NCI-H2227 (cell line): ENCODE measurements around the gene XKR7.
A peak's percentile ranks its signal among the peaks of the same experiment; 100 is the strongest.
"Not testable (repeated sequence)": the region's sequence is repeated elsewhere in the genome, so short reads cannot be mapped to it uniquely, and the experiment has no call there.

ENCODE experiments used
- DNase-seq: peaks from one replicate; lab custom pipeline; 2025; ENCODE audit not compliant: unreplicated experiment; lab: John Stamatoyannopoulos, UW

Gene XKR7, protein sequence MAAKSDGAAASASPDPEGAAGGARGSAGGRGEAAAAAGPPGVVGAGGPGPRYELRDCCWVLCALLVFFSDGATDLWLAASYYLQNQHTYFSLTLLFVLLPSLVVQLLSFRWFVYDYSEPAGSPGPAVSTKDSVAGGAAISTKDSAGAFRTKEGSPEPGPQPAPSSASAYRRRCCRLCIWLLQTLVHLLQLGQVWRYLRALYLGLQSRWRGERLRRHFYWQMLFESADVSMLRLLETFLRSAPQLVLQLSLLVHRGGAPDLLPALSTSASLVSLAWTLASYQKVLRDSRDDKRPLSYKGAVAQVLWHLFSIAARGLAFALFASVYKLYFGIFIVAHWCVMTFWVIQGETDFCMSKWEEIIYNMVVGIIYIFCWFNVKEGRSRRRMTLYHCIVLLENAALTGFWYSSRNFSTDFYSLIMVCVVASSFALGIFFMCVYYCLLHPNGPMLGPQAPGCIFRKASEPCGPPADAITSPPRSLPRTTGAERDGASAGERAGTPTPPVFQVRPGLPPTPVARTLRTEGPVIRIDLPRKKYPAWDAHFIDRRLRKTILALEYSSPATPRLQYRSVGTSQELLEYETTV

DNA sequence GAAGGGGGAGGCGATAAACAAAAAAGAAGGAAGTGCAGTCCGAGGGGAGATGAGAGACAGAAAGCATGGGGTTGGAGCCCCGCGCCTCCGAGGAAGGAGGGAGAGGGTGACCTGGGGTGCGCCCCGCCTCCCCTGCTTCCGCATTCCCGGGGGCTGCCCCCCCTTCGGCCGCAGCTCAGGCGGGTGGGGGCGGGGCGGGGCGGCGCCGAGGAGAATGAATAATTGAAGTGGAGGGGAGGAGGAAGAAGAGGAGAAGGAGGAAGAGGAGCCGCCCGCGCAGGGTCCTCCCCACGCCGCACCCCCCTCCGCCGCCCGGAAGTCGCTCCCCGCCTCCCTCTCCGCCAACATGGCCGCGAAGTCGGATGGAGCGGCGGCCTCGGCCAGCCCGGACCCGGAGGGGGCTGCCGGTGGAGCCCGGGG, at the start of gene XKR7:
Gene XKR7, plus strand, starts transcription at position 322 of the 420 bp plus-strand sequence. Its CDS starts 25 bp downstream, at position 347.
- DNase-seq = peak; percentile 69

GRCh38 chr20:31918466-31919105, 49.4 kb upstream of the XKR7 start:
- no peak for DNase-seq

- DNase-seq = no peak
Observed at GRCh38 chr20:31919410-31920155, 48.4 kb upstream of the XKR7 start.

DNA sequence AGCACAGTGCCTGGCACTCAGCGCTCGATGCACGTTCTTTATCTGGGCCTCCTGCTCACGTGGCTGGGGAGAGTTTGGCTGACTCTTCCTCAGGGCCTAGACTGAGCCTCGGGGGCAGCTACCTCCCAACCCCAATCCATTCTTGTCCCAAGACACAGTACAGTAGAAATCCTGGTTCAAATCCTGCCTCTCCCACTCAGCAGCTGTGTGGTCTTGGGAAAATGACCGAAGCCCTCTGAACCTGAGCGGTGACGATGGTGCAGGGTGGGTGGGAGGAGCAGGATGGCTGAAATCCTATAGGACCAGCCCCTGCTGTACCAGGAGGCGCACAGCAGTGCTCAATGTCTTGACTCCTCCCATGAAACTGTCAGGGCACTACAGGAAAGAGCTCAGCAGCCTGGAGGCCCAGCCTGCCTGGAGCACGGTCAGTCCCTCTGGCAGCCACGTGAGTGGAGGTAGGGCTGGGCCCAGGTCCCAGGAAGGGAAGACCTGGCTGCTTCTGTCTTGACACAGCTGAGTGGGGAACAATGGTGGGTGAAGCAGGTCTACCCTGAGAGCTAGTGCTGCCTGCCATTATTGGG, 47.6 kb upstream of the XKR7 start:
- DNase-seq = no peak

DNA sequence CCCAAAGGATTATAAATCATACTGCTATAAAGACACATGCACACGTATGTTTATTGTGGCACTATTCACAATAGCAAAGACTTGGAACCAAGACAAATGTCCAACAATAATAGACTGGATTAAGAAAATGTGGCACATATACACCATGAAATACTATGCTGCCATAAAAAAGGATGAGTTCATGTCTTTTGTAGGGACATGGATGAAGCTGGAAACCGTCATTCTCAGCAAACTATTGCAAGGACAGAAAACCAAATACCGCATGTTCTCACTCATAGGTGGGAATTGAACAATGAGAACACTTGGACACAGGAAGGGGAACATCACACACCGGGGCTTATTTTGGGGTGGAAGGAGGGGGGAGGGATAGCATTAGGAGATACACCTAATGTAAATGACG, 46.5 kb upstream of the XKR7 start:
- DNase-seq = not testable (repeated sequence)

DNA sequence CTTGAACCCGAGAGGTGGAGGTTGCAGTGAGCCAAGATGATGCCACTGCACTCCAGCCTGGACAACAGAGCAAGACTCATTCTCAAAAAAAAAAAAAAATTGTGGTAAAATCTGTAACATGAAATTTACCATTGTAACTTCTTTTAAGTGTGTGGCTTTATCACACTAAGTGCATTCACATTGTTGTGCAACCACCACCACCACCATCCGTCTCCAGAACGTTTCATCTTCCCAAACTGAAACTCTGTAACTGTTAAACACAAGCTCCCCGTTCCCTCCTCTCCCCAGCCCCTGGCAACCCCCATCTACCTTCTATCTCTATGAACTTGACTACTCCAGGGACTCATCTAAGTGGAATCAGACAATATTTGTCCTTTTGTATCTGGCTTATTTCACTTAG, 45.8 kb upstream of the XKR7 start:
- DNase-seq = no peak

DNA sequence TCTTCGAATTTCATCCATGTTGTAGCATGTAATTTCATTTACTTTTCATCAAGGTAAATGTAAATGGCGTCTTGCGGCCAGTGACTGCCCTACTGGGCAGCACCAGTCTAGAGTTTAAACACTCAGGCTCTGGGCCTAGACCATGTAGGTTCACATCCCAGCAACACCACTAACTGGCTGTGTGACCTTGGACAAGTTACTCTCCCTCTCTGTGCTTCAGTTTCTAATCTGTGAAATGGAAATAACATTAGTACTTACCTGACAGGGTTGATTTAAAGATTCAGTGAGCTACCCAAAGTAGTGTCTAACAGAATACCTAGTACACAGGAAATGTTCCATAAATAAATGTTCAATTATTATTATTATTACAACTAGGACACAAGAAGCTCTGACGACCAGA, 45.4 kb upstream of the XKR7 start:
- DNase-seq = no peak

- DNase-seq = no peak
Observed at GRCh38 chr20:31923388-31924331, 44.3 kb upstream of the XKR7 start.

GRCh38 chr20:31924561-31924960, 43.4 kb upstream of the XKR7 start:
- DNase-seq = no peak

DNA sequence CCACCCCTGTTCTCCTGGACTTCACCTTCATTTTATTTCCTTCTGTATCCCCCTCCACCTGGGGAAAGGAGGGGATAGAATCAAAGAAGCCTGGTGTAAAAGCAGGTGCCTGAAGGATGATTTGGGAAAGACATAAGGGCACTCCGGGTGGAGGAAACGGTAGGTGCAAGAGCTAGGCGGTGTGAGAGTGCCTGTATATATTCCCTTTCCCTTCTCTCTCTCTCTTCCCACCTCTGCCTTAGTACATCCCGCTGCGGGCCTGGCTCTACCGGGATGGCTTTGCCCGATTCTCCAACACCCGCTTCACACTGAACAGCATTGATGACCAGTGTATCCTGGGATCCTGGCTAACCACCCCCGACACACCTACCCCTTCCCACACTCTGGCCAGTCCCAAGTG, 42.3 kb upstream of the XKR7 start:
- no peak for DNase-seq

DNA sequence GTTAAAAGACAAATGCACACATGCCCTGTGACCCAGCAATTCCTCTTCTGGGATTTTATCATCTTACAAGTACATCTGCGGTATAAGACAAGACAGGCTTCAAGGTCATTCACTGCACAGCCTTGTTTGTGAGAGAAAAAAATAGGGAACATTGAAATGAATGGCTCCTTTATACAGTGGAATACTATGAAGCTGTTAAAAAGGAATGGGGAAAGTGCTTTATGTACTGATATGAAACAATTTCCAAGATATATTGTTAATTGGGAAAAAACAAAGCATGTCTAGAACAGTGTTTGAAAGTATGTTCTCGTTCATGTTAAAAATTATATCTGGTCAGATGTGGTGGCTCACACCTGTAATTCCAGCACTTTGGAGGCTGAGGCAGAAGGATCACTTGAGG, 41.5 kb upstream of the XKR7 start:
- DNase-seq = no peak

- no peak for DNase-seq
Observed at GRCh38 chr20:31927627-31928159, 40.3 kb upstream of the XKR7 start.

- not testable (repeated sequence) for DNase-seq
Observed at GRCh38 chr20:31929631-31930030, 38.3 kb upstream of the XKR7 start.

GRCh38 chr20:31930779-31931178, 37.2 kb upstream of the XKR7 start:
- no peak for DNase-seq

DNA sequence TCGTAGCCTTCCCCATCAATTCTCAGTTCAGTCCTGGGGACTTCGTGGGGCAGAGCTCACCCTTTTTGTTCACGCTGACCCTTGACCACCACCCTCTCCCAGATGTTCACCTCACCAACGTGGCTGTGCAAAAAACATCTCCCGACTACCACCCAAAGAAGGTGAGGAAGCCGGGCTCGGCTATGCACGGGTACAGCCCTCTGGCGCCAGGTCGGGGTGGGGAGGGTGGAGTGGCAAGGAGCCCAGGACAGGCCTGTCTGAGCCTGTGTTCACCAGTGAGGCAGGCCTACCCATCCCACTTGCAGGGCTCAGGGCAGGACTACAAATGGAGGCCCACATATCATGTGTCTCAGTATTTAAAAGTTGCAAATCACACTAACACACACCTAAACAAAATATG, 34.3 kb upstream of the XKR7 start:
- no peak for DNase-seq

GRCh38 chr20:31934491-31934890, 33.5 kb upstream of the XKR7 start:
- no peak for DNase-seq

GRCh38 chr20:31934968-31935764, 32.8 kb upstream of the XKR7 start:
- no peak for DNase-seq

DNA sequence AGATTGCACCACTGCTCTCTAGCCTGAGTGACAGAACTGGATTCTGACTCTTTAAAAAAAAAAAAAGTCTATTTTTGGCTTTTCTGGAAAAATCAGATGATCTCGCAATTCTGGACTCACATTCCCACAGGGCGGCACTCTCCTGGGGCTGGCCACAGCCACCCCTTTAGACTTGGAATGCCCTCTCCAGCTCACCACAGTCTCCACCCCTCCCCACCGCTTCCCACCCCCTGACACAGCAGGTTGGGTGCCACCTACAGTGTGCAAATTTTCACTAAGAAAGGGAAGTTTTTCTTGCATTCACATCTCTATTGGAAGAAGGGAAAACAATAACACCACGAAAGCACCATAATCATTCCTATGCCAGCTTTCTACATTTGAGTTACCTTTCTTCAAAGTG, 31.5 kb upstream of the XKR7 start:
- DNase-seq = no peak

DNA sequence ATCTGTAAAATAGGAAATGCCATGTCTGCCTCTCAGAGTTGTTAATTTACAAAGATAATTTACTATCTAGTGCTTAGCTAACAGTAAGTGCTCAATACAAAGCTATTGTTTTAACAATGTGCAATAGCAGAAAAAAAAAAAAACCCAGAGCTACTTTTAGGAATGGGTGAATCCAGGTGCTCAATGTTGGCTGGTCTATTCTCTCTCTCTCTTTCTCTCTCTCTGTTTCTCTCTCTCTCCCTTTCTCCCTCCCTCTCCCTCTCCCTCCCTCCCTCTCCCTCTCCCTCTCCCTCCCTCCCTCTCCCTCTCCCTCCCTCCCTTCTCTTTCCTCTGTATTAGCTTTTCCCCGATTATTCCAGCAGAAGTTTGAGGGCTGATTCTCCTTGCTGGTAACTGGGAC, 30.1 kb upstream of the XKR7 start:
- DNase-seq = no peak
